Eye (tissue), 1 donor: ENCODE results near the gene GNG13.
"Not testable (repeated sequence)": the region's sequence is repeated elsewhere in the genome, so short reads cannot be mapped to it uniquely, and the experiment has no call there.

ENCODE experiments used
- DNase-seq: peaks from one replicate; pipeline ENCODE4 v3.0.0-alpha.2; 2015

The GNG13 gene

GRCh38 chr16:776298-776697, 24.2 kb downstream of the GNG13 start:
- not testable (repeated sequence) for DNase-seq

GRCh38 chr16:775236-775796, 25.2 kb downstream of the GNG13 start:
- DNase-seq, result no peak

- no peak for DNase-seq
These were observed 26.2 kb downstream of the GNG13 start for GRCh38 chr16:774086-775001.

GRCh38 chr16:772959-773358, 27.6 kb downstream of the GNG13 start:
- DNase-seq, result no peak

- DNase-seq, result no peak
These were observed 30.1 kb downstream of the GNG13 start for GRCh38 chr16:770411-770810.

GRCh38 chr16:769934-770333, 30.6 kb downstream of the GNG13 start:
- DNase-seq, result no peak

GRCh38 chr16:769184-769784, 31.2 kb downstream of the GNG13 start:
- no peak for DNase-seq

GRCh38 chr16:768428-768827, 32.1 kb downstream of the GNG13 start:
- no peak for DNase-seq

GRCh38 chr16:767743-768235, 32.7 kb downstream of the GNG13 start:
- DNase-seq, result no peak

GRCh38 chr16:766820-767640, 33.5 kb downstream of the GNG13 start:
- DNase-seq, result no peak

- DNase-seq, result no peak
These were observed 34.3 kb downstream of the GNG13 start for GRCh38 chr16:766008-766819.

- DNase-seq, result no peak
These were observed 35.1 kb downstream of the GNG13 start for GRCh38 chr16:765488-765865.

- no peak for DNase-seq
These were observed 35.6 kb downstream of the GNG13 start for GRCh38 chr16:764848-765487.

GRCh38 chr16:764184-764750, 36.3 kb downstream of the GNG13 start:
- no peak for DNase-seq

- DNase-seq, result no peak
These were observed 37.0 kb downstream of the GNG13 start for GRCh38 chr16:763369-764183.

GRCh38 chr16:762595-763268, 37.8 kb downstream of the GNG13 start:
- no peak for DNase-seq

GRCh38 chr16:761625-762513, 38.7 kb downstream of the GNG13 start:
- no peak for DNase-seq

- no peak for DNase-seq
These were observed 39.8 kb downstream of the GNG13 start, which contains the start of gene MSLN for GRCh38 chr16:760545-761343. Gene MSLN, plus strand, starts transcription at chr16:760734. Its CDS starts 1,947 bp downstream, at chr16:762681.
